Endometrium (tissue), 2 donors: Measurements from ENCODE around the gene SDHAF1.
"Not testable (repeated sequence)": the region's sequence is repeated elsewhere in the genome, so short reads cannot be mapped to it uniquely, and the experiment has no call there.

Experiments used
- FAIRE-seq: peaks from 2 replicates; lab custom pipeline; 2012; peaks lifted over from hg19 to GRCh38; lab: Jason Lieb, UNC
- donor health status: control.
- donor health status: control.

The SDHAF1 gene

GRCh38 chr19:36019061-36019670 lies 24.2 kb downstream of the SDHAF1 start:
- no peak for FAIRE-seq

GRCh38 chr19:36023432-36023831 lies 28.4 kb downstream of the SDHAF1 start:
- no peak for FAIRE-seq

GRCh38 chr19:36025541-36025940 lies 30.6 kb downstream of the SDHAF1 start:
- FAIRE-seq = no peak

GRCh38 chr19:36026091-36026876 lies 31.3 kb downstream of the SDHAF1 start:
- no peak for FAIRE-seq

- no peak for FAIRE-seq
These were observed 32.7 kb downstream of the SDHAF1 start for GRCh38 chr19:36027696-36028095.

- FAIRE-seq = no peak
These were observed 33.5 kb downstream of the SDHAF1 start for GRCh38 chr19:36028313-36029041.

GRCh38 chr19:36030264-36031148 lies 35.5 kb downstream of the SDHAF1 start:
- FAIRE-seq = no peak

GRCh38 chr19:36031308-36031707 lies 36.3 kb downstream of the SDHAF1 start:
- no peak for FAIRE-seq

- no peak for FAIRE-seq
These were observed 37.5 kb downstream of the SDHAF1 start, which contains the start of gene CLIP3 for GRCh38 chr19:36032251-36033104. Gene CLIP3 (minus strand): TSS chr19:36032873. CDS start chr19:36032357, 516 bp downstream.

GRCh38 chr19:36040495-36040894 lies 45.5 kb downstream of the SDHAF1 start:
- no peak for FAIRE-seq

GRCh38 chr19:36041092-36041491 lies 46.1 kb downstream of the SDHAF1 start:
- FAIRE-seq = not testable (repeated sequence)

- FAIRE-seq = no peak
These were observed 46.8 kb downstream of the SDHAF1 start for GRCh38 chr19:36041831-36042230.

- FAIRE-seq = no peak
These were observed 49.0 kb downstream of the SDHAF1 start for GRCh38 chr19:36043952-36044351.
